Medulla oblongata (tissue), 1 donor: ENCODE data around the gene CRNN.

Experiments
- DNase-seq: peaks from one replicate; pipeline ENCODE4 v3.0.0-alpha.2; 2015; ENCODE audit errors: extremely low spot score

CRNN gene

GRCh38 chr1:152413909-152414308, at the start of gene CRNN:
Gene CRNN, minus strand, starts transcription at chr1:152414263. Its CDS starts 2,030 bp downstream, at chr1:152412233.
- no peak for DNase-seq

- DNase-seq: no peak
These were observed 48.6 kb upstream of the CRNN start for GRCh38 chr1:152462636-152463035.

GRCh38 chr1:152461544-152461943, 47.5 kb upstream of the CRNN start:
- peak; percentile 66 for DNase-seq

- no peak for DNase-seq
These were observed 46.5 kb upstream of the CRNN start for GRCh38 chr1:152460529-152460899.

GRCh38 chr1:152459596-152460528, 45.8 kb upstream of the CRNN start:
- DNase-seq: peak; percentile 81

GRCh38 chr1:152458384-152459185, 44.5 kb upstream of the CRNN start:
- DNase-seq: peak; percentile 94

- no peak for DNase-seq
These were observed 43.5 kb upstream of the CRNN start for GRCh38 chr1:152457561-152457960.

- DNase-seq: peak; percentile 16
These were observed 43.0 kb upstream of the CRNN start for GRCh38 chr1:152457071-152457470.

- DNase-seq: no peak
These were observed 37.2 kb upstream of the CRNN start for GRCh38 chr1:152451254-152451653.

GRCh38 chr1:152449661-152450060, 35.6 kb upstream of the CRNN start:
- DNase-seq: no peak

GRCh38 chr1:152448496-152448895, 34.4 kb upstream of the CRNN start:
- DNase-seq: no peak

- no peak for DNase-seq
These were observed 34.0 kb upstream of the CRNN start for GRCh38 chr1:152448095-152448494.

GRCh38 chr1:152447484-152447883, 33.4 kb upstream of the CRNN start:
- no peak for DNase-seq

- DNase-seq: peak; percentile 15
These were observed 30.0 kb upstream of the CRNN start for GRCh38 chr1:152444045-152444444.

- DNase-seq: no peak
These were observed 28.7 kb upstream of the CRNN start for GRCh38 chr1:152442765-152443164.

- no peak for DNase-seq
These were observed 28.2 kb upstream of the CRNN start for GRCh38 chr1:152442301-152442700.

- DNase-seq: no peak
These were observed 27.7 kb upstream of the CRNN start for GRCh38 chr1:152441756-152442155.

GRCh38 chr1:152440635-152441471, 26.8 kb upstream of the CRNN start:
- DNase-seq: peak; percentile 87

- DNase-seq: no peak
These were observed 22.8 kb upstream of the CRNN start for GRCh38 chr1:152436593-152437496.

- DNase-seq: no peak
These were observed 13.4 kb upstream of the CRNN start for GRCh38 chr1:152427458-152427857.

- DNase-seq: no peak
These were observed 12.7 kb upstream of the CRNN start for GRCh38 chr1:152426731-152427130.
